ENCODE measurements around the gene SLC14A1.

SLC14A1 gene

DNA sequence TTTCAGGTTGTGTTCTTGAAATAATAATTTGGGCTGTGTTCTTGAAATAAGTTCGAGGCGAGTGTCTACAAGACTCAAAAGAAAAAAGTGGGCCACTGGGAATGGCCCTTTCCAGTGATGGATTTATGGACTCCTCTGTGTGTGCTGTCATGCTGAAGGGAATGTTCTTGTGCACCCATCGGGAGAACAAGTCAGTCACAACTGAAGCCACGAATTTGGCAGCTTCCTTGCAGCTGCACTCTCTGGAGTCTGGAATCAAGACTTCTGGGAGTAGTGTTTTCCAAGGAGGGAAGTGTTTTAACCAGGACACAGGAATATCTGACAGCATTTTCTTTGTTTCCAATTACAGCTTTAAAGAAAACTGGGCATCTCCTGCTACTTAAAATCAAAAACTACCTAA is 620 bp downstream of the SLC14A1 start:
- TF ChIP-seq CTCF (IDR thresholded peaks at IDR 0.05; ENCODE audit: low read length), result no peak
- no peak overlapping the region for H3K4me2 ChIP-seq (ENCODE audit: low read depth, low read length)
- no peaks in the 10 kb centered on the region for H3F3A ChIP-seq (ENCODE audit: insufficient read depth, low read length)
- H4K20me1 ChIP-seq (ENCODE audit: insufficient read depth, low read length), result no peaks in the 10 kb centered on the region
- DNase-seq, result no peak
- no peak overlapping the region for H3K9ac ChIP-seq (ENCODE audit: low read length)
- H2AFZ ChIP-seq (ENCODE audit: low read length), result no peak overlapping the region
- no peaks in the 10 kb centered on the region for H3K9me2 ChIP-seq (replicated peaks; ENCODE audit: insufficient read depth, low read length)
- H3K9me3 ChIP-seq (replicated peaks; ENCODE audit: insufficient read depth, low read length), result no peaks in the 10 kb centered on the region
- H3K79me2 ChIP-seq (ENCODE audit: low read length), result no peaks in the 10 kb centered on the region
- H3K4me3 ChIP-seq (ENCODE audit: low read length), result no peak overlapping the region
- no peaks in the 10 kb centered on the region for H3K36me3 ChIP-seq (replicated peaks; ENCODE audit: insufficient read depth, low read length)
- no peaks in the 10 kb centered on the region for H3K4me1 ChIP-seq (ENCODE audit: low read length)
- H3K27me3 ChIP-seq (replicated peaks; ENCODE audit: insufficient read depth, low read length), result no peaks in the 10 kb centered on the region
- H3K27ac ChIP-seq (ENCODE audit: low read length), result no peak overlapping the region

- H3K79me2 ChIP-seq (ENCODE audit: low read length), result no peaks in the 10 kb centered on the region
- no peaks in the 10 kb centered on the region for H3F3A ChIP-seq (ENCODE audit: insufficient read depth, low read length)
- no peak overlapping the region for H2AFZ ChIP-seq (ENCODE audit: low read length)
- H3K4me1 ChIP-seq (ENCODE audit: low read length), result no peaks in the 10 kb centered on the region
- no peaks in the 10 kb centered on the region for H3K9me3 ChIP-seq (replicated peaks; ENCODE audit: insufficient read depth, low read length)
- H3K4me3 ChIP-seq (ENCODE audit: low read length), result no peak overlapping the region
- no peaks in the 10 kb centered on the region for H3K27me3 ChIP-seq (replicated peaks; ENCODE audit: insufficient read depth, low read length)
- H4K20me1 ChIP-seq (ENCODE audit: insufficient read depth, low read length), result no peaks in the 10 kb centered on the region
- no peak overlapping the region for H3K9ac ChIP-seq (ENCODE audit: low read length)
- H3K4me2 ChIP-seq (ENCODE audit: low read depth, low read length), result no peak overlapping the region
- no peaks in the 10 kb centered on the region for H3K36me3 ChIP-seq (replicated peaks; ENCODE audit: insufficient read depth, low read length)
- H3K27ac ChIP-seq (ENCODE audit: low read length), result no peak overlapping the region
- no peaks in the 10 kb centered on the region for H3K9me2 ChIP-seq (replicated peaks; ENCODE audit: insufficient read depth, low read length)
- TF ChIP-seq EZH2phosphoT487 (IDR thresholded peaks at IDR 0.05; ENCODE audit: low read length), result no peak
- TF ChIP-seq CTCF (IDR thresholded peaks at IDR 0.05; ENCODE audit: low read length), result no peak
- no peak for TF ChIP-seq EZH2 (optimal IDR thresholded peaks at IDR 0.05; ENCODE audit: low read depth, low read length)
- DNase-seq, result no peak
Measured at GRCh38 chr18:45725336-45725735, 1.4 kb downstream of the SLC14A1 start.

- H2AFZ ChIP-seq (ENCODE audit: low read length), result no peak overlapping the region
- H3K27ac ChIP-seq (ENCODE audit: low read length), result no peak overlapping the region
- no peaks in the 10 kb centered on the region for H3K9me2 ChIP-seq (replicated peaks; ENCODE audit: insufficient read depth, low read length)
- H3K36me3 ChIP-seq (replicated peaks; ENCODE audit: insufficient read depth, low read length), result no peaks in the 10 kb centered on the region
- no peak overlapping the region for H3K4me2 ChIP-seq (ENCODE audit: low read depth, low read length)
- no peaks in the 10 kb centered on the region for H3K79me2 ChIP-seq (ENCODE audit: low read length)
- TF ChIP-seq EZH2 (optimal IDR thresholded peaks at IDR 0.05; ENCODE audit: low read depth, low read length) (no peak), CTCF (IDR thresholded peaks at IDR 0.05; ENCODE audit: low read length) (no peak), EZH2phosphoT487 (IDR thresholded peaks at IDR 0.05; ENCODE audit: low read length) (no peak)
- H3F3A ChIP-seq (ENCODE audit: insufficient read depth, low read length), result no peaks in the 10 kb centered on the region
- H3K4me1 ChIP-seq (ENCODE audit: low read length), result no peaks in the 10 kb centered on the region
- H3K27me3 ChIP-seq (replicated peaks; ENCODE audit: insufficient read depth, low read length), result no peaks in the 10 kb centered on the region
- no peaks in the 10 kb centered on the region for H3K9me3 ChIP-seq (replicated peaks; ENCODE audit: insufficient read depth, low read length)
- no peaks in the 10 kb centered on the region for H4K20me1 ChIP-seq (ENCODE audit: insufficient read depth, low read length)
- DNase-seq, result no peak
- H3K9ac ChIP-seq (ENCODE audit: low read length), result no peak overlapping the region
- H3K4me3 ChIP-seq (ENCODE audit: low read length), result no peak overlapping the region
Measured at GRCh38 chr18:45726603-45727002, 2.6 kb downstream of the SLC14A1 start.

DNA sequence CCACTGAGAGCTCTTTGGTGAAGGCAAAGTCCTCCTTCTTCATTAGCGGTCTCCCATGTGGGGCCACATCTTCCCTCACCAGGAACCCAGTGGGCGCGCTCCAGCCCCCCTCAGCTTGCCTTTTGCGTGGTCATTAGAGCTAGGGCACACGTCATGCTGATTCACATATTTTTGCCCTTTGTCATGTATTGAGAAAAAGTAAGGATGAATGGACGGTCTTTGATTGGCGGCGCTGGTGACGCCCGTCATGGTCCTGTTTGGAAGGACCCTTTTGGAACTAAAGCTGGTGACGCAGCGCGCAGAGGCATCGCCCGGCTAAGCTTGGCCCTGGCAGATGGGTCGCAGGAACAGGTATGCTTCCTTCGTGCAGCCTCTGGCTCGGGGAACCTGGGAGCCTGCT is 3.1 kb downstream of the SLC14A1 start:
- H3K4me1 ChIP-seq (ENCODE audit: low read length), result no peaks in the 10 kb centered on the region
- H3K36me3 ChIP-seq (replicated peaks; ENCODE audit: insufficient read depth, low read length), result no peaks in the 10 kb centered on the region
- H3K4me3 ChIP-seq (ENCODE audit: low read length), result no peak overlapping the region
- H3K9ac ChIP-seq (ENCODE audit: low read length), result no peak overlapping the region
- no peaks in the 10 kb centered on the region for H3F3A ChIP-seq (ENCODE audit: insufficient read depth, low read length)
- no peaks in the 10 kb centered on the region for H3K9me3 ChIP-seq (replicated peaks; ENCODE audit: insufficient read depth, low read length)
- TF ChIP-seq EZH2 (optimal IDR thresholded peaks at IDR 0.05; ENCODE audit: low read depth, low read length) (no peak), CTCF (IDR thresholded peaks at IDR 0.05; ENCODE audit: low read length) (no peak), EZH2phosphoT487 (IDR thresholded peaks at IDR 0.05; ENCODE audit: low read length) (no peak)
- no peak overlapping the region for H2AFZ ChIP-seq (ENCODE audit: low read length)
- H4K20me1 ChIP-seq (ENCODE audit: insufficient read depth, low read length), result no peaks in the 10 kb centered on the region
- no peak overlapping the region for H3K4me2 ChIP-seq (ENCODE audit: low read depth, low read length)
- no peaks in the 10 kb centered on the region for H3K27me3 ChIP-seq (replicated peaks; ENCODE audit: insufficient read depth, low read length)
- no peak overlapping the region for H3K27ac ChIP-seq (ENCODE audit: low read length)
- no peak for DNase-seq
- no peaks in the 10 kb centered on the region for H3K9me2 ChIP-seq (replicated peaks; ENCODE audit: insufficient read depth, low read length)
- H3K79me2 ChIP-seq (ENCODE audit: low read length), result no peaks in the 10 kb centered on the region
